Measurements from ENCODE around the gene HDC. TPM values are rescaled to one million over a fixed set of nuclear protein-coding genes. Genes with fewer than 3 reads are reported as not detected.

Gene HDC
- total and polyA plus RNA-seq, 9 donors, result 0.29 to 1.6 (median 0.62) TPM

DNA sequence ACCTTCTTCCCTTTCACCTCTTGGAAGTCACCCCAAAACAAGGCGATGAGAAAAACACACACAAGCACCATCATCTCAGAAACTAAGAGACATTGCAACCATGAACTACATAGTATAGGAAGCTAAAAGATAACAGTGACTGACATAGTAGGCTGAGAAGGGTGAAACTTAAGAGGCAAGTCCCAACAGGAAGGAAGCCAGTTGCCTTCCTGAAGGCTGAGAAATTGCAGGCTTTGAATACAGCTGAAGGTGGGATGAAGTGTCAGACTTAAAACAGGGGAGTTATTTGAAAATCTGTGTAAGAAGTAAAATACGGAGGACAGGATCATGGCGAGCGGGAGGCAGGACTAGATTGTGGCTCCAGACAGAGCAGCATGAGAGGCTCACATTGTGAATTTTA, 55.7 kb downstream of the HDC start:
- 82% methylated on average over 3 of the region's 4 CpGs for WGBS (ENCODE audit: insufficient coverage)
- Histone ChIP-seq H3K27ac (ENCODE audit: low read length) (no peak overlapping the region), H3K27me3 (ENCODE audit: control insufficient read depth, insufficient read depth, low read length) (no peaks in the 10 kb centered on the region), H3K4me1 (ENCODE audit: control insufficient read depth, insufficient read depth, low read length) (no peaks in the 10 kb centered on the region), H3K4me3 (ENCODE audit: low read length) (no peak overlapping the region), H3K36me3 (ENCODE audit: control insufficient read depth, insufficient read depth, low read length) (no peaks in the 10 kb centered on the region), H3K9me3 (replicated peaks; ENCODE audit: control insufficient read depth, low read depth, low read length) (peaks cover 2% of the 10 kb centered on the region)
- DNase-seq, result no peak

DNA sequence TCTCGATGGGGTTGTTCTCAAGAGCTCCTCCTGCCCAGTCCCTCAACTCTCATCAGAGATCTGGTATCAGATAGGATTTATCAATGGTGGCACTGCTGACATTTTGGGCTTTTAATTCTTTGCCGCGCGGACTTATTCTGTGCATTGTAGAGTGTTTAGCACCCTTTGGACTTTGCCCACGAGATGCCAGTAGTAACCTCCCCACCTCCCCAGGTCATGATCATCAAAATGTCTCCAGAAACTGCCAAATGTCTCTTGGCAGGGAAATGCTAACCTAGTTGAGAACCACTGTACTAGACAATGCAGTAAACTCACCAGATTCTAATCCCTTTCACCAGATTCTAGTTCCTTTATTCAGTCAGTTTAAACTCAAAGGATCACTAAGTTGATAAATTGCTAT, 59.5 kb downstream of the HDC start:
- Histone ChIP-seq H3K27ac (ENCODE audit: low read length) (no peak overlapping the region), H3K36me3 (ENCODE audit: control insufficient read depth, insufficient read depth, low read length) (no peaks in the 10 kb centered on the region), H3K4me3 (ENCODE audit: low read length) (no peak overlapping the region), H3K27me3 (ENCODE audit: control insufficient read depth, insufficient read depth, low read length) (no peaks in the 10 kb centered on the region), H3K9me3 (replicated peaks; ENCODE audit: control insufficient read depth, low read depth, low read length) (no peaks in the 10 kb centered on the region), H3K4me1 (ENCODE audit: control insufficient read depth, insufficient read depth, low read length) (no peaks in the 10 kb centered on the region)
- no peak for DNase-seq
- WGBS (ENCODE audit: insufficient coverage), result 33% methylated on average over 1 of the region's 5 CpGs

DNA sequence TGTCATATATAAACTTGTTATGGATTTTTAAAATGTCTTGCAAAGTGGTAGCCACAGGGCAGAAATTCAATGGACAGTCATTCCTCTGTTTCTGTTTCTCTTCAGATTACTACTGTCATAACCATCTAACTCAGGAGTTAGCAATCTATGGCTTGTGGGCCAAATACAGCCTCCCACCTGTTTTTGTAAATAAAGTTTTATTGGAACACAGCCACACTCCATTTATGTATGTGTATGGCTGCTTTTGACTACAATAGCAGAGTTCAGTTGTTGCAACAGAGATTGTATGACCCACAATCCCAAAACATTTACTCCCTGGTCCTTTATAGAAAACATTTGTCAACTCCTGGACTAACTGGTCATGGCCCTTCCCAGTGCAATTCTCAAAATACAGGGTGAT, 63.5 kb downstream of the HDC start:
- H3K4me3 ChIP-seq (ENCODE audit: low read length), result no peak overlapping the region
- no peaks in the 10 kb centered on the region for H3K27me3 ChIP-seq (ENCODE audit: control insufficient read depth, insufficient read depth, low read length)

DNA sequence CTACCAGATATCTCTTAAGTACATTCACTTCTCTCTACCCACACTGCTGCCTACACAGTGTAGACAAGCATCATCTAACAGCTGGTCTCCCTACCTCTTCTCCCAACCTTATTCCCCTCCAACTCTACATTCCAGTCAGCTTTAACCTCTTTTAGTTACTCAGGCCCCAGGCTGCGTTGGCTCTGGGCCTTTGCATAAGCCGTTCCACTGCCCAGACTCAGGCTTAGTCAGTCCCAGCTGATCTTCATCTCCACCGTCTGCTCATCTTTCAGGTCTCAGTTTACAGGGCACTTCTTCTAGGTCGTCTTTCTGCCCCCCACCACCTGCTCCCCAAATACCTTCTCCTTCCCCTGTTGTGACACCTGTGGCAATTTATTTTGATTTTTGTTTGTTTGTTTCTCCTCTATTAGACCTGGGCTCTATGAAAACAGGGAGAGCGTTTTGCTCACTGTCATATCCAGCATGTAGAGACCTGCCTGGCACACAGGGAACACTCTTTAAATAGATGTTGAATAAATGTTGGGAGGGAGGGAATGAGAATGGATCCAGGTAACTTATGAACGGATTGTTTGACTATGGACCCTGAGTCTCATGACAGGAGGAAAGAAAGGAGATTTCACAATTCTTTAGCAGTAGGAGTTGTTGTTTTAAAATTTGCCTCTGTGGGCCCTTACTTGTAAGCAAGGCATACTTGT, 72.5 kb downstream of the HDC start:
- WGBS (ENCODE audit: insufficient coverage), result 72% methylated on average over 5 of the region's 6 CpGs

More for the DNA sequence above, 63.5 kb downstream of the HDC start:
- no peak for DNase-seq
- Histone ChIP-seq H3K4me1 (ENCODE audit: control insufficient read depth, insufficient read depth, low read length) (no peaks in the 10 kb centered on the region), H3K9me3 (replicated peaks; ENCODE audit: control insufficient read depth, low read depth, low read length) (no peaks in the 10 kb centered on the region), H3K36me3 (ENCODE audit: control insufficient read depth, insufficient read depth, low read length) (no peaks in the 10 kb centered on the region), H3K27ac (ENCODE audit: low read length) (no peak overlapping the region)

DNA sequence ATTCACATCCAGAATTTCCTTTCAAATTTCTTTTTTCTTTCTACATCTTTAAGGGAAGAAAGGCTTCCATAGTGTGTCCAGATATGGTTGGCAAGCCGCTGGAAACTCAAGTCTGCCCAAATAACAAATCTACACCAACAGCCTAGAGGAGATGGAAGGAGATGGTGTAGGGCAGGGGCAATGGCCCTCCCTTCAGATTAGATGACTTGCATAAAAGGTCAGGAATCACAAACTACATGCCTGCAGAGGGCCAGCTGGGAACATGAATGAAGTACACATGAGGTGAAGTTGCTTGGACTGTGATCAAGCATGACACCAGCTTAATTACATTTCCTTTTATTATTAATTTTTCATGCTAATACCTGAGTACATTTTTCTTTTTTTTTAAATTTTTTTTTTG, 73.4 kb downstream of the HDC start:
- Histone ChIP-seq H3K27me3 (ENCODE audit: control insufficient read depth, insufficient read depth, low read length) (no peaks in the 10 kb centered on the region), H3K9me3 (replicated peaks; ENCODE audit: control insufficient read depth, low read depth, low read length) (no peaks in the 10 kb centered on the region), H3K36me3 (ENCODE audit: control insufficient read depth, insufficient read depth, low read length) (no peaks in the 10 kb centered on the region), H3K4me3 (ENCODE audit: low read length) (no peak overlapping the region), H3K27ac (ENCODE audit: low read length) (no peak overlapping the region), H3K4me1 (ENCODE audit: control insufficient read depth, insufficient read depth, low read length) (no peaks in the 10 kb centered on the region)
- DNase-seq, result no peak
- WGBS (ENCODE audit: insufficient coverage), result no CpG with 5 or more reads among the region's 1 CpG

More for the DNA sequence above, 72.5 kb downstream of the HDC start:
- no peaks in the 10 kb centered on the region for H3K27me3 ChIP-seq (ENCODE audit: control insufficient read depth, insufficient read depth, low read length)
- no peak overlapping the region for H3K4me3 ChIP-seq (ENCODE audit: low read length)
- DNase-seq, result no peak
- no peaks in the 10 kb centered on the region for H3K9me3 ChIP-seq (replicated peaks; ENCODE audit: control insufficient read depth, low read depth, low read length)
- H3K4me1 ChIP-seq (ENCODE audit: control insufficient read depth, insufficient read depth, low read length), result no peaks in the 10 kb centered on the region
- H3K27ac ChIP-seq (ENCODE audit: low read length), result no peak overlapping the region
- H3K36me3 ChIP-seq (ENCODE audit: control insufficient read depth, insufficient read depth, low read length), result no peaks in the 10 kb centered on the region

Other genes with a start within 250 kb of the HDC start
- 4.9 TPM for gene ATP8B4, start 146.5 kb downstream of the HDC start, total RNA-seq
- 1 to 10 TPM; 2.6 to 5.2 (median 3.4) TPM for gene ATP8B4, start 146.5 kb downstream of the HDC start, polyA plus RNA-seq (ENCODE audit: insufficient read depth in 1 of 8, insufficient read length in 8 of 8, low replicate concordance in 1 of 8)
- 0.18 TPM for gene SLC27A2, start 83.5 kb downstream of the HDC start, total RNA-seq
- gene SLC27A2, start 83.5 kb downstream of the HDC start, polyA plus RNA-seq (ENCODE audit: insufficient read depth in 1 of 8, insufficient read length in 8 of 8, low replicate concordance in 1 of 8), result 1 to 10 TPM in 1 of 8 donors, under 1 TPM in 7; 0.09 to 3.8 (median 0.20) TPM
- gene GABPB1, start 89.5 kb upstream of the HDC start, total RNA-seq, result 23.5 TPM
- 10 to 100 TPM; 14.2 to 22.1 (median 17.1) TPM for gene GABPB1, start 89.5 kb upstream of the HDC start, polyA plus RNA-seq (ENCODE audit: insufficient read depth in 1 of 8, insufficient read length in 8 of 8, low replicate concordance in 1 of 8)
- gene USP8, start 158.7 kb upstream of the HDC start, total RNA-seq, result 42.4 TPM
- 10 to 100 TPM; 24.5 to 36.5 (median 28.8) TPM for gene USP8, start 158.7 kb upstream of the HDC start, polyA plus RNA-seq (ENCODE audit: insufficient read depth in 1 of 8, insufficient read length in 8 of 8, low replicate concordance in 1 of 8)